Right atrium auricular region (tissue), 2 donors: Measurements from ENCODE around the gene ZFYVE26. TPM values are rescaled to one million over a fixed set of nuclear protein-coding genes. Genes with fewer than 3 reads are reported as not detected.

Source experiments
- DNase-seq: peaks from one replicate; pipeline ENCODE4 v3.0.0-alpha.2; 2019; ENCODE audit warnings: low spot score
- H3K27ac ChIP-seq, 2 donors: fragments of 200-600 bp; sonication (generic); 1 replicate in 1 of 2; 2 replicates in 1 of 2; pipeline ENCODE4 v1.5.1; 2016 to 2019
- H3K27me3 ChIP-seq, 2 donors: fragments of 200-600 bp; sonication (generic); one replicate each; pipeline versions ENCODE4 v1.5.1 to v1.6.0; 2017 to 2019
- H3K36me3 ChIP-seq: fragments of 200-600 bp; sonication (generic); one replicate; pipeline ENCODE4 v1.5.1; 2016
- H3K4me1 ChIP-seq, 2 donors: fragments of 200-600 bp; sonication (generic); one replicate each; pipeline versions ENCODE4 v1.5.1 to v1.6.0; 2017 to 2019
- H3K4me3 ChIP-seq, 2 donors: fragments of 200-600 bp; sonication (generic); 1 replicate in 1 of 2; 2 replicates in 1 of 2; pipeline ENCODE4 v1.5.1; 2017 to 2019; ENCODE audit warnings: mild to moderate bottlenecking in 1 of 2, moderate library complexity in 1 of 2
- H3K9me3 ChIP-seq, 2 donors: fragments of 200-600 bp; sonication (generic); one replicate each; pipeline ENCODE4 v1.5.1; 2019
- total RNA-seq, 2 donors: library from RNA; depleted of rRNA; stranded (reverse); fragments of >200 nt; gene quantifications; one replicate each; pipeline ENCODE4 v1.1.0, GENCODE V29; 2016
- TF ChIP-seq, protein P1 (sequence below), 2 donors: fragments of 200-600 bp; sonication (generic); IDR thresholded peaks; one replicate each; pipeline ENCODE4 v1.5.1; 2019; ENCODE audit warnings: antibody characterized with exemption in 2 of 2

The ZFYVE26 gene
- total RNA-seq, 2 donors from 2014 or later: 10.5 to 11.8 TPM

DNA sequence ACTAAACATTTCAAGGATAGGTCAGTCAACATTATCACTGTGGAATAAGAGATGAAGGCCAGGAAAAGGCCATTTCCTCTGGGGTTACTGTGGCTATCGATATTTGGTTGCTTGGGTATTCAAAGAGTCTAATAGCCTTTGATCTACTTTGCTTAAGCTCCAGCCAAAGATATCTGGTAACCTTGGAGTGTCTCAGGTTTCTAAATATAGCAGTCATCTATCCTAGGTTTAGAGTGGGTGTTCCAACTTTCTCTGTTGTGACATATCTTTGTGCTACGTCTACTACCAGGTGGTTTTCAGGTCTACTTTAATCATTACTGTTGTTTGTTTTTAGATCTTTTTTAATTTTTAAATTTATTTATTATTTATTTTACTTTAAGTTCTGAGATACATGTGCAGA lies 72.3 kb downstream of the ZFYVE26 start:
- Histone ChIP-seq H3K4me1 (no peaks in the 10 kb centered on the region), H3K27me3 (no peaks in the 10 kb centered on the region), H3K9me3 (no peaks in the 10 kb centered on the region), H3K27ac (no peak overlapping the region), H3K4me3 (no peak overlapping the region), H3K36me3 (peaks cover 13% of the 10 kb centered on the region)
- no peak for DNase-seq
- TF ChIP-seq, protein P1, sequence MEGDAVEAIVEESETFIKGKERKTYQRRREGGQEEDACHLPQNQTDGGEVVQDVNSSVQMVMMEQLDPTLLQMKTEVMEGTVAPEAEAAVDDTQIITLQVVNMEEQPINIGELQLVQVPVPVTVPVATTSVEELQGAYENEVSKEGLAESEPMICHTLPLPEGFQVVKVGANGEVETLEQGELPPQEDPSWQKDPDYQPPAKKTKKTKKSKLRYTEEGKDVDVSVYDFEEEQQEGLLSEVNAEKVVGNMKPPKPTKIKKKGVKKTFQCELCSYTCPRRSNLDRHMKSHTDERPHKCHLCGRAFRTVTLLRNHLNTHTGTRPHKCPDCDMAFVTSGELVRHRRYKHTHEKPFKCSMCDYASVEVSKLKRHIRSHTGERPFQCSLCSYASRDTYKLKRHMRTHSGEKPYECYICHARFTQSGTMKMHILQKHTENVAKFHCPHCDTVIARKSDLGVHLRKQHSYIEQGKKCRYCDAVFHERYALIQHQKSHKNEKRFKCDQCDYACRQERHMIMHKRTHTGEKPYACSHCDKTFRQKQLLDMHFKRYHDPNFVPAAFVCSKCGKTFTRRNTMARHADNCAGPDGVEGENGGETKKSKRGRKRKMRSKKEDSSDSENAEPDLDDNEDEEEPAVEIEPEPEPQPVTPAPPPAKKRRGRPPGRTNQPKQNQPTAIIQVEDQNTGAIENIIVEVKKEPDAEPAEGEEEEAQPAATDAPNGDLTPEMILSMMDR (IDR thresholded peaks at IDR 0.05): no peak

DNA sequence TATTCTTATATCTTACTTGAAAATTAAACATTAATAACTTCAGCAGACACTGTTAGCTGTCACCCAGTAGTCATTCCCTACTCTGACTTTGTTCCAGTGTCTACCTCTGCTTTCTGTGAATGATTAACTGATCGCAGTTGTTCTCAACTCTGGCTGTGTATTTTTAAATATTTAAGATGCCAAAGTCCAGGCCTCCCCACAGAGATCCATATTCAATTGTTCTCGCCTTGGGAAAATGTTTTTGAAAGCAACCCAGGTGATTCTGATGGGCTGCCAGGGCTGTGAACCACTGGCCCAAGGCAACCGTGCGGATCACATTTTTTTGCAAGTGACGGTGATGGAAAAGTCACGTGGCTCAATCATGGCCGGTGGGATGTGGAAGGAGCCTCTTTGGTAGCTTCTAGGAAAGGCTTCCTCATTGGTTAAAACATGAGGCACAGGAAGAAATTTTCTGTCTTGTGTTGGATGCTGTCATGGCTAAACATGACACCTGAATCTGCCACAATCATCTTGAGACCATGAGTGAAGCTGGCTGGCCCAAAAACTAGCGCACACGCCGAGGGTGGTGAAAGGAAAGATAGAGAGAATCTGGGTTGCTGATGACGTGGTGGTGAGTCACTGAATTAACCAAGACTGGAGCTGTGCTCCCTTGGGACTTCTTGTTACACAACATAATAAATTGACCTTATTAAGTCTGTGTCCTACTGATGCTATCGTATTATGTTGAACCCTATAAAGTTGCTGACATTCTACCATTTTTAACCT lies 77.5 kb downstream of the ZFYVE26 start:
- no peaks in the 10 kb centered on the region for H3K27me3 ChIP-seq
- H3K36me3 ChIP-seq: no peaks in the 10 kb centered on the region
- peaks cover 0 to 20% of the 10 kb centered on the region in 2 donors for H3K4me1 ChIP-seq
- H3K4me3 ChIP-seq: no peak overlapping the region
- no peak overlapping the region for H3K27ac ChIP-seq
- peak; percentile 92 for DNase-seq
- TF ChIP-seq, protein P1 (IDR thresholded peaks at IDR 0.05): no peak
- no peaks in the 10 kb centered on the region for H3K9me3 ChIP-seq

DNA sequence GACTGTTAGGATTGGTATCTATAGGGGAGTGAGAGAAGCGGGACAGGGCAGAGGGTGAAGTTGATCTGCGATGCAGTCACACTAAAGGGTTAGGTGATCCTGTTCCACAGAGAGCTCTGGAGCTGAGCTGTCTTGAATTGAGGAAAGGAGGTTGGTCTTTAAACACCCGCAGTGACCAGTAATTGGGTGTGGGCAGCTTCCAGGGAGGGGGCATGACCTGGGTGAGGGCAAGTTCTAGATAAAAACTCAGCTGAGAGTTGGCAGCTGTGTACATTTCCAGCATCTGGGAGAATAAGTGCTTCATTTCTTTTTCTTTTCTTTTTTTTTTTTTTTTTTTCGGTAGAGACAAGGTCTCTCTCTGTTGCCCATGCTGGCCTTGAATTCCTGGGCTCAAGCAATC lies 79.6 kb downstream of the ZFYVE26 start:
- Histone ChIP-seq H3K9me3 (no peaks in the 10 kb centered on the region), H3K4me3 (no peak overlapping the region), H3K4me1 (peaks cover 0 to 20% of the 10 kb centered on the region in 2 donors), H3K27ac (no peak overlapping the region), H3K36me3 (no peaks in the 10 kb centered on the region), H3K27me3 (no peaks in the 10 kb centered on the region)
- TF ChIP-seq, protein P1 (IDR thresholded peaks at IDR 0.05): no peak
- no peak for DNase-seq

DNA sequence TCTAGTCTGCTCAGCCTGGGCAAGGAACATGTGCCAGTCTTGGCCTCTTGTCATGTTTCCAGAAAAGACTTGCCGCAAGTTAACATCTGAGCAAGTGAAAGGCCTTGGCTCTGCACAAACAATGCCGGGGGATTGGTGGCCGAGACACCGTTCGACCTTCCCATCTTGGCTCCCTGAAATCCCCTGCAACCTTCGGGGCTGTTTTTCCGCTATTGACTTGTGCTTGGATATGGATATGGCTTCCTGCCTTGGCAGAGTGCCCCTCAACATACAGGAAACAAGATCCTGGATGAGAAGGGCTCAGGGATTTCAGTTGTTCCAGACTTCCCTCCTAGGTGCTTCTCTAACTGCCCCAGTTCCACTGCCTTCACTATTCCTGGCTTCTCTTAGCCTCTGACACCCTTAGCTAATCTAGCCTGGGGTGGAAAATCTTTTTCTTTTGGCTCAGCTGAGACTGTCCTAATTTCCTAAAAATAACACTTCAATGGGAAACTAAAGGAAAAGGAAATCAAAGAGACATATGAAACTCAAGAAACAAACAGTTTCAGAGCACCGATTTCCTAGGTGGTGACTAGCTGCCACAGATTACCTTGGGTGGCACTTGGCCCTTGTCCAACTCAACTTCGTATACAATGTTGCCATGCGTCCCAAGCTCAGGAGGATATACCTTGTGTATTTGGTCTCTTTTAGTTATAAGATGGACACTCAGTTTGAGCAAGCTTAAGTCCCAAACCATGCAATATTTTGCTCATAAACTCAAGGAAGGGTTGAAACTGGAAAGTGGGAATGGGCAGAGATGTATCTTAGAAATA lies 80.8 kb downstream of the ZFYVE26 start:
- peak overlapping the region in 1 of 2 donors; percentile 39 for H3K27ac ChIP-seq
- TF ChIP-seq, protein P1 (IDR thresholded peaks at IDR 0.05): no peak
- no peaks in the 10 kb centered on the region for H3K36me3 ChIP-seq
- no peak overlapping the region for H3K4me3 ChIP-seq
- H3K9me3 ChIP-seq: no peaks in the 10 kb centered on the region
- H3K27me3 ChIP-seq: no peaks in the 10 kb centered on the region
- H3K4me1 ChIP-seq: peaks cover 0 to 20% of the 10 kb centered on the region in 2 donors
- DNase-seq: no peak

DNA sequence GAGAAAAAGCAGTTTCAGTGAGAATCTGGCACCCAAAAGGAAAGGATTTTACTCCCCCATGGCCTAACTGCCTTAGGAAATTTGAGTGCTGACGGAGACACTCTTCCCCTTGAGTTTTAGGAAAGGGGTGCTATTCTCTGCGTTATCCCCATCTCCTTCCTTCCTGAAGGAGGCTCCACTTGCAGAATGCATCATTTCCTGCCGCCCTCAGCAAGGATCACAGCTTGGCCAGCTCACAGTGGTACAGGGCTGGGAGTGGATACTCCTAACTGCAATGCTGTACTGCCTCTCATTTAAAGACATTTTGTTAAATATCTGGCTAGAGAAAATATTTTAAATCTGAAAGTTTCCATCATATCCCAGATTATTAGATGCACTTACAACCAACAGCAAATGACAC lies 81.7 kb downstream of the ZFYVE26 start:
- Histone ChIP-seq H3K36me3 (no peaks in the 10 kb centered on the region), H3K4me3 (no peak overlapping the region), H3K9me3 (no peaks in the 10 kb centered on the region), H3K27ac (no peak overlapping the region), H3K4me1 (peaks cover 0 to 20% of the 10 kb centered on the region in 2 donors), H3K27me3 (no peaks in the 10 kb centered on the region)
- no peak for DNase-seq
- TF ChIP-seq, protein P1 (IDR thresholded peaks at IDR 0.05): no peak
